RWPE1 (cell line): ENCODE results near the gene HPS1.

Source experiments
- CTCF ChIA-PET: fragments of 350-600 bp; sonication (Branson Sonifier 250); formaldehyde crosslinking; extraction: SDS; loops from one replicate; lab custom pipeline; 2021; lab: Yijun Ruan, JAX
- POLR2A ChIA-PET: fragments of 400-600 bp; formaldehyde crosslinking; extraction: SDS; loops from one replicate; lab custom pipeline; 2020; ENCODE audit warnings: antibody characterized with exemption; ENCODE audit not compliant: low non-redundant PET; lab: Yijun Ruan, JAX
- DNase-seq: peaks from one replicate; pipeline ENCODE4 v3.0.0; 2012; ENCODE audit warnings: low spot score
- H3K27ac ChIP-seq: fragments of 450-650 bp; 2 replicates; pipeline ENCODE4 v1.5.1; 2017
- TF ChIP-seq, protein P1 (sequence below): fragments of 450-650 bp; conservative IDR thresholded peaks from 2 replicates; pipeline ENCODE4 v1.5.1; 2017; ENCODE audit warnings: low read depth, mild to moderate bottlenecking

The HPS1 gene

DNA sequence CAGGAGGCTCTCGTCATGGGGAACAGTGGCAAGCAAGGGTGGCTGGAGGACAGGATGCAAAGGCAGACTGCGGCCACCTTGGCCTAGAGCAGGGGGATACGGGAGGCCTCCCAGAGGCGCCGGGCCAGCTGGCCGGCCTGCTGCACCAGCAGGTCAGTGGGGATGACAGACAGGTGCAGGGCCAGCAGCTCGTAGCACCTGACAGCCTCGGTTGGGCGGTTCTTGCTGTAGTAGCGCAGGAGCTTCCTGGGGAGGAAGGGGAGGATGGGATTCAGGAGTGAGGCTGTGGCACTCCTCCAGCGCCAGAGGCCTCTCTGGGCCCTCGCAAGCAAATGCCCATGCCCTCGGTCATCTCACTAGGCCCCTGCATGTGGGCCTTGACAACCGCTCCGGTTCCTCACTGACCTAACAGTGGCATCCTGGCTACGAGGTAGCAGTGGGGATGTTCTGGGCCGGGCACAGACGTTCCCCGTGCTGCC, 29.2 kb downstream of the HPS1 start:
- peak overlapping the region; percentile 21; the same call in 1 of the 2 replicates for H3K27ac ChIP-seq
- CTCF ChIA-PET, result interaction anchor here (0.6 kb wide), 1 partner anchor 74 kb away, joined by 3 read pairs; no protein-coding TSS in a partner anchor
- TF ChIP-seq, protein P1, sequence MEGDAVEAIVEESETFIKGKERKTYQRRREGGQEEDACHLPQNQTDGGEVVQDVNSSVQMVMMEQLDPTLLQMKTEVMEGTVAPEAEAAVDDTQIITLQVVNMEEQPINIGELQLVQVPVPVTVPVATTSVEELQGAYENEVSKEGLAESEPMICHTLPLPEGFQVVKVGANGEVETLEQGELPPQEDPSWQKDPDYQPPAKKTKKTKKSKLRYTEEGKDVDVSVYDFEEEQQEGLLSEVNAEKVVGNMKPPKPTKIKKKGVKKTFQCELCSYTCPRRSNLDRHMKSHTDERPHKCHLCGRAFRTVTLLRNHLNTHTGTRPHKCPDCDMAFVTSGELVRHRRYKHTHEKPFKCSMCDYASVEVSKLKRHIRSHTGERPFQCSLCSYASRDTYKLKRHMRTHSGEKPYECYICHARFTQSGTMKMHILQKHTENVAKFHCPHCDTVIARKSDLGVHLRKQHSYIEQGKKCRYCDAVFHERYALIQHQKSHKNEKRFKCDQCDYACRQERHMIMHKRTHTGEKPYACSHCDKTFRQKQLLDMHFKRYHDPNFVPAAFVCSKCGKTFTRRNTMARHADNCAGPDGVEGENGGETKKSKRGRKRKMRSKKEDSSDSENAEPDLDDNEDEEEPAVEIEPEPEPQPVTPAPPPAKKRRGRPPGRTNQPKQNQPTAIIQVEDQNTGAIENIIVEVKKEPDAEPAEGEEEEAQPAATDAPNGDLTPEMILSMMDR, result no peak
- POLR2A ChIA-PET, result no interaction called here
- DNase-seq, result no peak

DNA sequence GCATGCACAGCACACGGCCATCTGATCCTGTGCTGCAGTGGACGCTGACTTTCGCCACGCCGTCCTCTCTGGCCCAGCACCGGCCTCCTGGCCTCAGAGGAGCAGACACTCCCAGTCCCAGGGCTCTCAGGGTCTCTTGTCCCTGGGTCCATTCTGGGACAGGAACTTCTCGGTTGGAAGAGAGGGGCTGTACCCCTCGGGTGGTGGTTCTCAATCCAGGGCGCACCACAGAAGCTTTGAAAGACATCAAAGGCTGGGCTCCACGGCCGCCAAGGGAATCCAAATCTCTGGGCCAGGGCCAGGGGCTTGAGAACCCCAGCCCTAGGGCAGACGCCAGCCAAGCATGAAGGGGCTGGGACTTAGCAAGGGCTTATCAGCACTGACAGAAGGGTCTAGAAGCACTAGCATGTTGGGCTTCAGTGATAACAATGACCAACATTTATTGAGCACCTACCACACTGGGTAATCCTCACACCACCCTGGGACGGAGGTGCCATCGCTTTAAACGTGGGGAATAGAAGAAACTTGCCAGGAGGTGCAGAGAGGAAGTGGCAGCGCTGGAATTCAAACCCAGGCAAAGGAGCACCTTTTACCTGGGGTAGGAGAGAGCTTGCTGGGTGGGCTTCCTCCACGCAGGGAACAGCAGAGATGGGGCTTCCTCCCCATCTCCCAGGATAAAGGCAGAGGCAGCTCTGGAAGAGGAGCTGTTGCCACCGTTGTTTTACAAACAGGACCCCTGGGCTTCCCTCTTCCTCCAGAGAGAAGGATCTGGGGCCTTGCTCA, 29.9 kb downstream of the HPS1 start:
- ChIA-PET CTCF (interaction anchor here (0.6 kb wide), 1 partner anchor 75 kb away, joined by 3 read pairs; no protein-coding TSS in a partner anchor), POLR2A (no interaction called here)
- TF ChIP-seq, protein P1, result no peak
- no peak for DNase-seq
- H3K27ac ChIP-seq, result peak overlapping the region; percentile 21; the same call in 1 of the 2 replicates

DNA sequence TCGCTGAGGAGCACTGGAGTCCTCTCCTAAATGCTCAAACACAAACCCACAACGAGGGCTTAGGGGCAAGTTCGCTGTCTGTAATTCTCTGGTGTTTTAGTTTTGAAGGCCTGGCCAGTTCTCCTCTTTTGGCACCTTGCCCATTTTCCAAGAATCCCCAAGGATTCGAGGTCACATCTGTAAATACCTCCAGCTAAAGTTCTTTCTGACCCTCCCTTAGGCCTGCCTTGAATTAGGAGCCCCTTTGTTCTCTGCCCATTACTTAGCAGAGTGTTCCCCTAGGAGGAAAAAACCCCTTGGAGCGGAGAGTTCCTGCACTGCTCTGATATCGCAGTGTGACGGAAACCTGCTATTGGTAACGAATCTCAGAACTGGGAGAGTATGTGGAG, 31.0 kb downstream of the HPS1 start:
- ChIA-PET CTCF (interaction anchor here (1.0 to 1.2 kb wide), 2 partner anchors 10 to 30 kb away, joined by 4 read pairs; no protein-coding TSS in a partner anchor), POLR2A (interaction anchor here (0.6 kb wide), 2 partner anchors 19 to 40 kb away, joined by 3 read pairs; no protein-coding TSS in a partner anchor)
- TF ChIP-seq, protein P1, result no peak
- H3K27ac ChIP-seq, result peak overlapping the region; percentile 81
- no peak for DNase-seq

DNA sequence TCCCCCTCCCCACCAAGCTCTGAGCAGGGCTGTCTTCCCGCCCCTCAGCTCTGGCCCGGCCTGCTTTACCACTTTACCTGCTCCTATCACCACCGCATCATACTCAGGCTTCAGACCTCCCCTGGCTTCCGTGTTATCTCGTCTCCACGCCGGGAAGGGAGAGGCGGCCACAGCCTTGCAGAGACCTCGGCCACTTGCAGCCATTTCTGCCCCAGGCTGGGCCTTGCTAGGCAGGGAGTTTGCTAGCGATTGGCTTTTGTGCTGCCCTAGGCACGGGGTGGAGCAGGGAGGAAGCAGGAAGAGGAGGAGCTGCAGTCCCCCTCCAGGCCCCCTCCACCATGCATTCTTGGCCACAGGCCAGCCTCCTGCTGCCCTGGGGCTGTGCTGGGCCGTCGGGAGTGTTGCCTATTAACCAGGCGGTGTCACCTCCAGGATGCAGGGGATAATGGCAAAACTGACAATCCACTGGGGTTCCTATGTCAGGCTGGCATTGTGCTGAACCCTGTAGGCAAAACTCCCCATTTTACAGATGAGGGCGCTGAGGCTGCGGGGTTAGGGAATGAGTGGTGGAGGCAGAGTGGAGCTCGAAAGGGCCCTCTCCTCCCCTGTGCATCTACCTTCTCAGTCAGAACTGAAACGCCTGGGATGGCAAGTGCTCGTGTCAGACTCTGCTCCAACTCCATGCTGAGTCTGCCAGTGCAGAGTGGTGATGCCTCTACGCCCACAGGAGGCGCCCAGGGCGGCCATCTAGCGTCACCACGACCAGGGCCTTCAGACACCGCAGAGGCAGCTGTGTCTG, 31.6 kb downstream of the HPS1 start, which contains the start of gene PYROXD2:
TSS of gene PYROXD2 (minus strand) at position 251 of the 799 bp plus-strand sequence. CDS start at position 204, 47 bp downstream.
- POLR2A ChIA-PET, result interaction anchor here (0.6 to 0.7 kb wide), 3 partner anchors 18 to 40 kb away, joined by 3 read pairs; no protein-coding TSS in a partner anchor
- TF ChIP-seq, protein P1, result no peak

DNA sequence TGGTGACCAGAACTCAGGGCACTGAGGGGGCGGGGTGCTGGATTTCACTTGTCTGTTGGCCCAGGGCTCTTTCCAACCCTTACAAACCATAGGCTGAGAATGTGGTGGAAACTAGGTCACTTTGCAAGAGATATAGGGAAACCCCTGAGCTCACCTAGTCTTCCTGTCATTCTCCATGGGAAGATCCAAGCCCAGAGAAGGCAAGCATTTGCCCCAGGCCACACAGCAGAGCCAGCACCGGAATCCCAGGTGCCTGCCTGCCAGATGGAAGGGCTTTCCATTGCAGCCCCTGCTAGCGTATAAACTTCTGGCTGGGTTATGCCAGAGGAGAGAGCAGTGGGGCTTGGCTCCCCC, 32.2 kb downstream of the HPS1 start:
- no peak for DNase-seq
- ChIA-PET POLR2A (no interaction called here), CTCF (interaction anchor here (0.6 to 1.0 kb wide), 5 partner anchors 11 to 926 kb away, joined by 3 to 5 read pairs (median 3); no protein-coding TSS in a partner anchor)
- TF ChIP-seq, protein P1, result no peak
- H3K27ac ChIP-seq, result peak overlapping the region; percentile 81

More for the DNA sequence above, 31.6 kb downstream of the HPS1 start, which contains the start of gene PYROXD2:
- DNase-seq, result peak; percentile 99
- CTCF ChIA-PET, result interaction anchor here (0.6 to 1.2 kb wide), 6 partner anchors 10 to 927 kb away, joined by 3 to 5 read pairs (median 4); no protein-coding TSS in a partner anchor
- H3K27ac ChIP-seq, result peak within 1 kb of the TSS; percentile 81

DNA sequence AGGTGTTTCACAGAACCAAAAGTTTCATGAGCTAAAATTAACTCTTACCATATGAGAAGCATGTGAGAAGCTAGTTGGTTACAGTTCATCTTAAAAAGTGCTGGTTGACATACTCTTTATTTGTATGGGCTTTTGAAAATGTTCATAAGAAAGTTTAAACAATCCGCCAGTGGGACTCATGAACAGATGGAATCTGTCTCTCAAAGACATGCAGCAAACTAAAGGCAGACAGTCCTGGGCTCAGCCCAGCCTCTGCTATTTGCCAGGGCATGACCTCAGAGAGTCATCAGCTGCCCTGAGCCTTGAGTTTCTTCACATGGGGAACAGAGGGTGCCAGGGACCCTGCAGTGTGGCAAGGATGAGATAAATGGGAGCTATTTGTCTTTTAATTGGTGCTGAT, 35.0 kb downstream of the HPS1 start:
- TF ChIP-seq, protein P1, result no peak
- CTCF ChIA-PET, result interaction anchor here (0.6 to 1.1 kb wide), 2 partner anchors 14 to 254 kb away, joined by 3 to 4 read pairs; no protein-coding TSS in a partner anchor
- DNase-seq, result no peak
- no peak overlapping the region for H3K27ac ChIP-seq
- POLR2A ChIA-PET, result interaction anchor here (0.6 to 0.7 kb wide), 3 partner anchors 43 to 120 kb away, joined by 4 to 5 read pairs (median 5); no protein-coding TSS in a partner anchor
